GM12892 (cell line): ENCODE data around the gene TMBIM1.
A peak's percentile ranks its signal among the peaks of the same experiment; 100 is the strongest.

Experiments used
- POLR2A ChIP-seq: IDR thresholded peaks from 2 replicates; pipeline ENCODE4 v1.6.1; 2011; ENCODE audit warnings: low read depth, low read length, control low read depth
- POLR2AphosphoS5 ChIP-seq: IDR thresholded peaks from 2 replicates; pipeline ENCODE4 v1.6.1; 2011; ENCODE audit warnings: low read depth, low read length, control low read depth

DNA sequence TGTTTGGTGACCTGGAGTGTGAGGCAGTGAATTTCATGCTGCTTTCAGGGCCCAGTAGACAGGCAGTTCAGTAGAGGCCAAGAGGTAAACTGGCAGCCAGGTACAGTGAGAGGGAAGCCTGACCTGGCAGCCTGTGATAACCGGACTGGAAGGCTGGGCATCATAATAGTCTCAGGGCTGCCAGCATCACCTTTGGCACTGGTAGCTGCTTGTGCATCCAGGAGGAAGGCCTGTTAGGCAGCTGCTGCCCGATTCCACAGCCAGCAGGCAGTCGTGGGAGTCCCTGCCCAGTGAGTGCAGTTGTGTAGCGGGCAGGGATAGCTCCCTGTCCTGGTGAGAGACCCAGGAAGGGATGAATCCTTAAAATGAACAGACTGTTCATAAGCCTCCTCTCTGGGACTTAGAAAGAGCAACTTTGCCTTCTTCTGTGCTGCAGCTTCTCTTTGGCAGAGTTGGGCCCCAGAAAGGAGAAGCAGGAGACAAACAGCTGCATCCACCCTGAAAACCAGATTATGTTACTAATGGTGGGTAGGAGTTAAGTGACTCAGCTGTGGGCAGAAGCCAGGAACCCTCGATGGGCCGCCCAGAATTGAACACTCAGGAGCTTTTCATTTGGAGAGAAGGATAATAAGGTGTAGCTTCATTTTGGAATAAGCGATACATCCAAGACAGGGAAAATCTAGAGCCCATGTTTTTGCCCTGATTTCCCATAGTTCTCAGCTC, 39.6 kb downstream of the TMBIM1 start:
- TF ChIP-seq POLR2AphosphoS5 (peak; percentile 10; the same call in 1 of the 2 replicates), POLR2A (peak; percentile 20; the same call in 1 of the 2 replicates)
